PFSK-1 (cell line): Measurements from ENCODE around the gene SLC13A5.
A peak's percentile ranks its signal among the peaks of the same experiment; 100 is the strongest.

Source experiments
- FOXP2 ChIP-seq: optimal IDR thresholded peaks from 2 replicates; pipeline ENCODE3; 2011; ENCODE audit warnings: borderline replicate concordance, control low read depth, inconsistent platforms; ENCODE audit not compliant: insufficient read depth; ENCODE audit errors: extremely low read length, extremely low read depth
- POLR2AphosphoS5 ChIP-seq: IDR thresholded peaks from 2 replicates; pipeline ENCODE4 v1.6.1; 2012; ENCODE audit warnings: low read depth, mild to moderate bottlenecking, control low read depth, low read length, moderate library complexity
- REST ChIP-seq, 2 experiments: IDR thresholded peaks; 2 replicates each; pipeline versions ENCODE4 v1.6.1 to v1.8.0; 2011 to 2012; ENCODE audit warnings: low read depth in 2 of 2, low read length in 2 of 2, control low read depth in 1 of 2, inconsistent platforms in 1 of 2, mild to moderate bottlenecking in 1 of 2, moderate library complexity in 1 of 2; ENCODE audit not compliant: insufficient read depth in 1 of 2
- SIN3A ChIP-seq: IDR thresholded peaks from 2 replicates; pipeline ENCODE4 v1.6.1; 2012; ENCODE audit warnings: mild to moderate bottlenecking, low read length, moderate library complexity, borderline replicate concordance; ENCODE audit not compliant: insufficient read depth
- TAF1 ChIP-seq: IDR thresholded peaks from 2 replicates; pipeline ENCODE4 v1.6.1; 2012; ENCODE audit warnings: low read length, control low read depth, borderline replicate concordance; ENCODE audit not compliant: insufficient read depth

Gene SLC13A5

GRCh38 chr17:6752068-6752909, 39.1 kb upstream of the SLC13A5 start:
- peak; percentile 31; the same call in 1 of the 2 replicates for TF ChIP-seq POLR2AphosphoS5
- TF ChIP-seq FOXP2: no peak

GRCh38 chr17:6749519-6749918, 36.4 kb upstream of the SLC13A5 start:
- TF ChIP-seq REST (IDR thresholded peaks at IDR 0.05; ENCODE audit: insufficient read depth in 1 of 2, low read depth in 2 of 2, low read length in 2 of 2) (no peak), TAF1 (no peak), FOXP2 (no peak), POLR2AphosphoS5 (no peak), SIN3A (no peak)

GRCh38 chr17:6748617-6749016, 35.4 kb upstream of the SLC13A5 start:
- TF ChIP-seq REST (IDR thresholded peaks at IDR 0.05; ENCODE audit: insufficient read depth in 1 of 2, low read depth in 2 of 2, low read length in 2 of 2): no peak
- no peak for TF ChIP-seq POLR2AphosphoS5
- TF ChIP-seq TAF1: no peak
- TF ChIP-seq FOXP2: no peak

GRCh38 chr17:6729531-6729930, 16.4 kb upstream of the SLC13A5 start:
- TF ChIP-seq FOXP2 (no peak), TAF1 (no peak), POLR2AphosphoS5 (no peak), SIN3A (no peak), REST (IDR thresholded peaks at IDR 0.05; ENCODE audit: insufficient read depth in 1 of 2, low read depth in 2 of 2, low read length in 2 of 2) (no peak)

- TF ChIP-seq POLR2AphosphoS5 (no peak), FOXP2 (no peak), SIN3A (no peak), TAF1 (no peak), REST (IDR thresholded peaks at IDR 0.05; ENCODE audit: insufficient read depth in 1 of 2, low read depth in 2 of 2, low read length in 2 of 2) (no peak)
Observed at GRCh38 chr17:6724009-6724408, 10.8 kb upstream of the SLC13A5 start.
